Rectal smooth muscle tissue (tissue), 1 donor: ENCODE results near the gene CNTN4.

Source experiments
- H3K27ac ChIP-seq: one replicate; pipeline ENCODE4 v1.7.0; 2013; ENCODE audit warnings: low read depth, low read length, inconsistent platforms
- H3K27me3 ChIP-seq: one replicate; pipeline ENCODE4 v1.7.0; 2013; ENCODE audit warnings: low read length; ENCODE audit not compliant: control insufficient read depth, insufficient read depth
- H3K36me3 ChIP-seq: one replicate; pipeline ENCODE4 v1.7.0; 2013; ENCODE audit warnings: low read length; ENCODE audit not compliant: control insufficient read depth, insufficient read depth
- H3K4me1 ChIP-seq: one replicate; pipeline ENCODE4 v1.7.0; 2013; ENCODE audit warnings: low read length; ENCODE audit not compliant: control insufficient read depth, insufficient read depth
- H3K4me3 ChIP-seq: one replicate; pipeline ENCODE4 v1.7.0; 2013; ENCODE audit warnings: low read length
- H3K9ac ChIP-seq: one replicate; pipeline ENCODE4 v1.7.0; 2013; ENCODE audit warnings: low read length

CNTN4 gene

DNA sequence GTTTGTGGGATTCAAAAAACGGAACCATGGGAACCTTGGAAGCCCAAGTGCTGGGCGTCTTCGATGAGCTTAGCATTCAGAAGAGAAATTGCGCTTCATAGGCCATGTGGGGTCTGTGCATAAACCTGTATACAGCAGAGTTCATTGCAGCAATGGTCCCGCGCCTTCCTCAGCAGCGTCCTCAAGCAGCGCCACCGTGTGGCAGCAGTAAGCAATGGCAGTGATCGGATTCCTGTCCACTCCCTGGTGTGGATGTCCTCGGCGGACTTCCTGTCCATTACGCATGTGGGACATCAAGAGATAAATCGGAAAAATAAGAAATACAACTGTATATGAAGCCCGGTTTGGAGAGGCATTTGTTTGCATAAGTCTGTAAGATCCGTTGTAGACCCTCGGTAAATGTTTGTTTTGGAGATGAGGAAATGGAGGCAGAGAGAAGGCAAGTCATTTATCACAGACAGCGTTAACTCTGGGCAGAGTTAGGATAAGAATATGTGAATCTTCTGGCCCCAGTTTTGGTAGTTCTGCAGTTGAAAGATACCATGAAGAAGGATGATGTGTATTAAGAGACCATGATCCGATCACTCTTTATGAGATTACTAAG is 57.7 kb downstream of the CNTN4 start:
- Histone ChIP-seq H3K4me3 (no peak overlapping the region), H3K27ac (no peak overlapping the region), H3K9ac (no peak overlapping the region), H3K4me1 (no peaks in the 10 kb centered on the region), H3K36me3 (no peaks in the 10 kb centered on the region), H3K27me3 (no peaks in the 10 kb centered on the region)

DNA sequence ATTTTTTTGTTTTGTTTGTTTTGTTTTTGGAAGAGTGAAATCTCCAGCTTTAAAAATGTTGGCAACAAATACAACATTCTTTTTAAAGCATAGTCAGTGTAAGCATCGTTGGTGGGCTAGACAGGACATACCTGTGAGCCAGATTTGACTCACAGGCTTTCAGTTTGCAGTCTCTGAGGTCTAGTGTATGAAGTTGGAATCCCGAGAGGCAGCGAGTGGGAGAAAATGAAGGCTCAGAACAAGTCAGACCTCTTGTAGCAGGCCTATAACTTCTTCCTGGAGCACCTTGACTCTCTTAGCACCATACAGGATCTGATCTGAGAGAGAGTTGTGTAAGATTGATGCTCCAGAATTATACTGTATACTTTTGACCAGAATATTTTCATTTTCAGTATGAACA is 60.2 kb downstream of the CNTN4 start:
- Histone ChIP-seq H3K27ac (no peak overlapping the region), H3K4me3 (no peak overlapping the region), H3K36me3 (no peaks in the 10 kb centered on the region), H3K4me1 (no peaks in the 10 kb centered on the region), H3K9ac (no peak overlapping the region), H3K27me3 (no peaks in the 10 kb centered on the region)

DNA sequence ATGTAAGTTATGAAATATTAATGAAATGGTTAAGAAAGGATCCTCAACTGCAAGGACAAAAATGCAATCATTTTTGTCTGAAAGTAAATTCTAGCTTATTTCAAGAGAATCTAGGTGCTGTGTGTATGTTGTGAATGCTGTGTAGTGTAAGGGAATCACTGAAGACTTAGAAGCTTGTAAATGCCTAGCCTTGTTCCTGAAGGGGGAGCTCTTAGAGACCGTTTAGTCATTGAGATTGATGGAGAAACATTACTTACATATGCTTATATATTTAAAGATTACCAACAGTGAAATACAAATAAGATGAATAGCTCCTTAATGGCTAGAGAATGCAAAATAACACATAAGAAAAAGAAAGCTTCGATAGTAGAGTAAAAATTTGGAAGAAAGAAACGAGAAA is 67.9 kb downstream of the CNTN4 start:
- Histone ChIP-seq H3K4me3 (no peak overlapping the region), H3K27ac (no peak overlapping the region), H3K27me3 (no peaks in the 10 kb centered on the region), H3K4me1 (no peaks in the 10 kb centered on the region), H3K36me3 (no peaks in the 10 kb centered on the region), H3K9ac (no peak overlapping the region)

DNA sequence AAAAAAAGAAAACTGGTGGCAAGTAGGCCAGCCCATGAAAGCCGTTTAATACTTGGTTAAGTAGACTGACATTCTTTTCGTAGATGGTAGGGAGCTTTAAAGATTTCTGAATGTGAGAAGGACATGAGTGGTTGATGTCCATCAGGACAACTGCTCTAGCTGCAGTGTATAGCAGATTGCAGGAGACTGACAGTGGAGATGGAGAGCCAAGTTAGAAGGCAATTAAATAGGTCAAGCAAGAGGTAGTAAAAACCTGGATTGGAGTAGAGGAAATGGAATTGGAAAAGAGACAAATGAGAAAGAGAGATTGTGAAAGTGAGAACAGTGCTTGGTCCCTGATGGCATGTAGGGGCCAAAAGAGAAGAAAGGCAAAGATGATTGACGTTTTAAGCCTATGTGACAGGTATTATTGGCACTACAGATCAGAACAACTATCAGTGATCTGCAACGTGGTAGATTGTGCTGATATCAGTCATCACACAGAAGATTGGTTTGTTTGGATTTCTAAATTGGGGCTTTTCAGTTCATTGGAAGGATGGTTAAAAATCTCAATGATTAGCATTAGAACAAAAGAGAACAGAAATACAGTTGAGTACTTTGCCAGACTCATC is 74.0 kb downstream of the CNTN4 start:
- Histone ChIP-seq H3K27ac (no peak overlapping the region), H3K27me3 (no peaks in the 10 kb centered on the region), H3K9ac (no peak overlapping the region), H3K4me3 (no peak overlapping the region), H3K36me3 (no peaks in the 10 kb centered on the region), H3K4me1 (no peaks in the 10 kb centered on the region)

DNA sequence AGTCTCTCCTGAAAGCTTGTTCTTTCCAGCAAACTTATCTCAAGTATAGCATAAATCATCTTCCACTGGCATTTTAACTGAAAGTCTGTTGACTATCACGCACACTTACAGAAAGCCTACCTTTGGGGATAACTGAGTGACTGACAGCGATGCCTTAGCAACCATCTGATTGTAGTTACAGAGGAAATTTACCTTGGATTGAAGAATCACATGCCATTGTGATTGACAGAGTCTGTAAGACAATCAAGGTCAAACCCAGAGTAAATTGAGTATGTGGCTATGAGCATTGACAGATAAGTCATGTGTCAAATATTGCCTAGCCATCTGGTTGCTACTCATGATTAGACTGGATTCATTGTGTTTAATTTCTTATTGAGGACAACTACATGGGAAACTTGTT is 82.0 kb downstream of the CNTN4 start:
- Histone ChIP-seq H3K36me3 (no peaks in the 10 kb centered on the region), H3K4me1 (no peaks in the 10 kb centered on the region), H3K27ac (no peak overlapping the region), H3K9ac (no peak overlapping the region), H3K4me3 (no peak overlapping the region), H3K27me3 (no peaks in the 10 kb centered on the region)

DNA sequence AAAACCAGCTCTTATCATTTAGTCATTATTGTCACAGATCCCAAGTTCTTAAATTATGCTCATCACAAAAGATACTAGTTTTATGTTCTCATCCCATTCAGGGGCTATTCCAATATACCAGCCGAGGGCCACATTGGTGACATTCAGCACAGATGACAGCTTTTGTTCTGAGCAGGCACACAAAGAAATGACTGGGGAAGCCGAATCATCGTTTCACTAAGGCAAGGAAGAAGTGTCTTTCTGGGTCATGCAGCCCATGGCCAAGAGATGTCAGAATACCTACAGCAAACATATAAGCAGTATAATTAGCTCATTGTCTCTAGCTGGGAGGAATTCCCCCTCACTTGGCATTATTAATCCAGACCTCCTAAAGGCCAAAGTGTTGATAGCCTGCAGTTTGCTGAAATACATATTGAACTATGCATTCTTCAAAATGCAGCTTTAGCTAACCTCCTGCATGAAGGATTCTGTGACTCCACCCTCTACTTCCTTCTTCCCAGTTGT is 100.2 kb downstream of the CNTN4 start:
- Histone ChIP-seq H3K36me3 (no peaks in the 10 kb centered on the region), H3K27me3 (no peaks in the 10 kb centered on the region), H3K4me1 (no peaks in the 10 kb centered on the region), H3K27ac (no peak overlapping the region), H3K4me3 (no peak overlapping the region), H3K9ac (no peak overlapping the region)

DNA sequence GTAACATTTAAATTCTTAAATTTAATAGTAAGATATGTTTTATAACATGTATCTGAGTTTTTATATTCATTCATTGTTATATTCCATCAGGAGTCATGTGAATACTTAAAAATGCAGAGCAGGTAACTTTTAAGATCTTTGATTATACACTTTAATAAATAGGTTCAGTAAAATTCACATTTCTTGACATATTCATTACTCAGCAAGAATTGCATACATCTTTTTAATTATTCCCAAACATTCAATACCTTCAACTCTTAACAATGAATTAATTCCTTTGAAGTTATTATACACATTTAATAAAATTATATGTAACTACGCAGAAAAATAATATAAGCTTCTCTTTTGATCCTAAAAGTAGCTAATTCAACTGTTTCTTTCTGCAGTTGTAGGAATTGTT is 105.4 kb downstream of the CNTN4 start:
- no peaks in the 10 kb centered on the region for H3K36me3 ChIP-seq
- no peaks in the 10 kb centered on the region for H3K4me1 ChIP-seq
- no peak overlapping the region for H3K9ac ChIP-seq
- no peak overlapping the region for H3K4me3 ChIP-seq
- no peaks in the 10 kb centered on the region for H3K27me3 ChIP-seq
- H3K27ac ChIP-seq, result no peak overlapping the region

DNA sequence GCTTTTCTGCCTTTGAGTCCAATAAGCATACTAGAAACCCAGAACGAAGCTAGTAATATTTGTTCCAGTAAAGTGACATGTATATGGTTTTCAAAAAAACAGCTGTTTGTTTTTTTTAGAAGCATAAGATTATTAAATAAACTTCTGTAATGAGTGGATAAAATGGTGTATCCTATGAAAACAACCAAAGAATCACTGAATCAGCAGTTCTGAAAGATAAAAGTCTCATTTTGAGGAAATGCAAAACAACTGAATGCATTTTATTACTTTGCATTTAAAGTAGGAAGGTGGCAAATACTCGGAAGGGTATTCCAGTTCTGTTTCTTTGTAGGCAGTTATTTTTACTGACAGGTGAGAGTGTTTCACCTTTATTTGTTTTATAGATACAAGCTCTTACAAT is 107.0 kb downstream of the CNTN4 start:
- no peak overlapping the region for H3K9ac ChIP-seq
- H3K4me1 ChIP-seq, result no peaks in the 10 kb centered on the region
- no peaks in the 10 kb centered on the region for H3K36me3 ChIP-seq
- no peaks in the 10 kb centered on the region for H3K27me3 ChIP-seq
- no peak overlapping the region for H3K4me3 ChIP-seq
- H3K27ac ChIP-seq, result no peak overlapping the region

DNA sequence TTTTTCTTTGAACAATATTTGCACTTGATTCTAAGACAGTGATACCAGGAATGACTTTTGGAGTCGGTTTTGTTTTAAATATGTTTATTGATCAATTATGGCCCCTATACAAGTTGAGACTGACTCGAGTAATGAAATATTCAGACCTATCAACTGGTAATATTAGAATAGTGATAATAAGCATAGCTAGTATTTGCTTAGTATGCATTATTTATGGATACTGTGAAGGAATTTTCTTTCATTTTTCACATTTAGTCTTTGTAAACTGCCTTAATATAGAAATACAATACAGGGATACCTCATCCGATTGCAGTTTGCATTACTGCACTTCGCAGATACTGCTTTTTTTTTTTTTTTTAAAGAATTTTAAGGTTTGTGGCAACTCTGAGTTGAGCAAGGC is 107.9 kb downstream of the CNTN4 start:
- Histone ChIP-seq H3K36me3 (no peaks in the 10 kb centered on the region), H3K4me1 (no peaks in the 10 kb centered on the region), H3K4me3 (no peak overlapping the region), H3K27ac (no peak overlapping the region), H3K27me3 (no peaks in the 10 kb centered on the region), H3K9ac (no peak overlapping the region)

DNA sequence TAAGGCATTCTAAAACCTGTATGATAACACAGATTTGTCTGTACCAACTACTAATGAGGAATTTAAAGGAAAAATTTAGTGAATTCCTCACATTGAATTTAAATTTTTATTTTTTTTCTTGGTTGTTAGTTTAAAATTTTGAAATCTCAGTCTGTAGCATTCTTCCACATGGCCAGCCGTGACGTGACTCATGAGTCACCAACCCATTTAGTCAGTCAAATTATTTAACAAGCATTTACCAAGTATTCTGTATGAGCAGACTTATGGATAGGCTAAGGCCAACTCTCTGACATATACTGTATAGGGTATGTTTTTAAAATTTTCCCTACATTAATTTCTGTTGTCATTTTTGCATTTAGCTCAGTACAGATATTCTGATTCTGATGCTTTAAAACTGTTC is 112.9 kb downstream of the CNTN4 start:
- Histone ChIP-seq H3K9ac (no peak overlapping the region), H3K4me3 (no peak overlapping the region), H3K27me3 (no peaks in the 10 kb centered on the region), H3K36me3 (no peaks in the 10 kb centered on the region), H3K4me1 (no peaks in the 10 kb centered on the region), H3K27ac (no peak overlapping the region)

DNA sequence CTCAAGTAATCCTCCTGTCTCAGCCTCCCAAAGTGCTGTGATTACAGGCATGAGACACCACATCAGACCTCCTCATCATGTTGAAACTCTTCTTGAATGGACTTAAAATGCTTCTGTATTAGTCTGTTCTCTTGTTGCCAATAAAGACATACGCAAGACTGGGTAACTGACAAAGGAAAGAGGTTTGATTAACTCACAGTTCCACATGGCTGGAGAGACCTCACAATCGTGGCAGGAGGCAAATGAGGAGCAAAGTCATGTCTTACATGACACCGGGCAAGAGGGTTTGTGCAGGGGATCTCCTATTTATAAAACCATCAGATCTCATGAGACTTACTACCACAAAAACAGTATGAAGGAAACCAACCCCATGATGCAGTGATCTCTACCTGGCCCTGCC is 113.5 kb downstream of the CNTN4 start:
- no peaks in the 10 kb centered on the region for H3K27me3 ChIP-seq
- no peaks in the 10 kb centered on the region for H3K4me1 ChIP-seq
- no peak overlapping the region for H3K27ac ChIP-seq
- no peak overlapping the region for H3K9ac ChIP-seq
- H3K36me3 ChIP-seq, result no peaks in the 10 kb centered on the region
- no peak overlapping the region for H3K4me3 ChIP-seq

DNA sequence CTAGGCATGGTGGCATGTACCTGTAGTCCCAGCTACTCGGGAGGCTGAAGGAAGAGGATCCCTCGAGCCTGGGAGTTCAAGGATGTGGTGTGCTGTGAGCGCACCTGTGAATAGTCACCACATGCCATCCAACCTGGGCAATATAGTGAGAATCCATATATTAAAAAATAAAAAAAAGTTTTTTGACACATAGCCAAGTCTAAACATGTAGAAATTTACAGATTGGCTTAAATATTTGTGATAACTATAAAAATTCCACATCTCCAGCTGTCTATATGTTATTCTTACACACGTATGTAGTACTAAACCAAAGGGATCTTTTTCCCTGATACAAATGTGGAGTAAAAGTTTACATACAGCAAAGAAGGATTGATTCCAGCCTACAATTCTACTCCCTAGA is 119.7 kb downstream of the CNTN4 start:
- no peaks in the 10 kb centered on the region for H3K27me3 ChIP-seq
- H3K4me1 ChIP-seq, result no peaks in the 10 kb centered on the region
- no peak overlapping the region for H3K27ac ChIP-seq
- no peak overlapping the region for H3K4me3 ChIP-seq
- H3K9ac ChIP-seq, result no peak overlapping the region
- no peaks in the 10 kb centered on the region for H3K36me3 ChIP-seq

DNA sequence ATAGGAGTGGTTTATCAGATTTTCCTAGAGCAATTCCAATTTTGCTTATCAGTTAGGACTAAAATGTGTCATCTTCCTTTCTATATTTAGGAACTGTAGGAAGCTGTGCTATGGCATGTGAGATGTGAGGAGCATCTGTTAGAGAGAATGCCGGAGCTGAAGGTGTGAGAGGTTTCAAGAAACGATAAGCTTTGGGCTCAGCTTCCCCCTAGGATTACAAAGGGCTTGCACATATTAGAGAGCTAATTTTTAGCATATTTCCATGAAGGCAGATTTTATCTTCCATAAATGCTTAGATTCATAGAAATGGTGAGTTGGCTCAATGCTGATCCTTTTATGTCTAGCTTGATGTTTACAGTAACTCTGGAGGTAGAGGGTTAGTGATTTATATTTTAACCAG is 120.2 kb downstream of the CNTN4 start:
- no peaks in the 10 kb centered on the region for H3K36me3 ChIP-seq
- H3K27ac ChIP-seq, result no peak overlapping the region
- H3K4me1 ChIP-seq, result no peaks in the 10 kb centered on the region
- no peak overlapping the region for H3K9ac ChIP-seq
- H3K4me3 ChIP-seq, result no peak overlapping the region
- no peaks in the 10 kb centered on the region for H3K27me3 ChIP-seq
